DND-41 (cell line): ENCODE results near the gene ANKHD1.

ENCODE experiments used
- CTCF ChIP-seq: IDR thresholded peaks from 2 replicates; pipeline ENCODE4 v1.5.1; 2012; ENCODE audit warnings: borderline replicate concordance, low read length, moderate library complexity, mild to moderate bottlenecking; ENCODE audit not compliant: poor library complexity, severe bottlenecking; ENCODE audit errors: extremely low read depth
- EZH2 ChIP-seq: IDR thresholded peaks from 3 replicates; pipeline ENCODE4 v1.6.1; 2012; ENCODE audit warnings: borderline replicate concordance, low read depth, mild to moderate bottlenecking, moderate library complexity, low read length, inconsistent platforms; ENCODE audit not compliant: severe bottlenecking

- no peak for TF ChIP-seq EZH2
- TF ChIP-seq CTCF, result no peak
These were observed 122.4 kb downstream of the ANKHD1 start for GRCh38 chr5:140524003-140524402.
